GM19467 (cell line): ENCODE measurements around the gene KHDRBS1.
"Not testable (repeated sequence)": the region's sequence is repeated elsewhere in the genome, so short reads cannot be mapped to it uniquely, and the experiment has no call there.

Experiments
- ATAC-seq: cut with Tn5 transposase; IDR thresholded peaks from one replicate; pipeline ENCODE4 v1.9.1; 2021; ENCODE audit warnings: mild to moderate bottlenecking, moderate library complexity; ENCODE audit not compliant: unreplicated experiment

The KHDRBS1 gene

GRCh38 chr1:32013386-32014198 is at the start of gene KHDRBS1:
Gene KHDRBS1 (plus strand): TSS chr1:32013868. CDS start chr1:32013996, 128 bp downstream.
- ATAC-seq: peak; percentile 83

GRCh38 chr1:31970873-31971272 is 42.8 kb upstream of the KHDRBS1 start:
- no peak for ATAC-seq

DNA sequence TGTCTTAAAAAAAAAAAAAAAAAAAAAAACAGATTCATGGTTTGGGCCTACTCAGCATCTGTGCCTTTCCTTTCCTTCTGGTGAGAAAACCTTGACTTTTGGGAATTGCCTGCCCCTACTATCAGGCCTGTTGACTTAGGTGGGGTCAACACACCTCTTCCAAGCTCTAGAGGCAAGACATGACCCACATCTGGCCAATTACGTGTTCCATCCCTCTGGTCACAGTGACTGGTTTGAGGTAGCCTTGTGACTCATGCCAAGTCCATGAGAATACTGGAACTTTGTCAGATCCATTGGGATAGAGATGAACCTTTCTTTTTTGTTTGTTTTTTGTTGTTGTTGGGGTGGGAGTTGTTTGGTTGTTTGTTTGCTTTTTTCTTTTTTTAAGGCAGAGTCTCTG is 37.3 kb upstream of the KHDRBS1 start:
- ATAC-seq: no peak

DNA sequence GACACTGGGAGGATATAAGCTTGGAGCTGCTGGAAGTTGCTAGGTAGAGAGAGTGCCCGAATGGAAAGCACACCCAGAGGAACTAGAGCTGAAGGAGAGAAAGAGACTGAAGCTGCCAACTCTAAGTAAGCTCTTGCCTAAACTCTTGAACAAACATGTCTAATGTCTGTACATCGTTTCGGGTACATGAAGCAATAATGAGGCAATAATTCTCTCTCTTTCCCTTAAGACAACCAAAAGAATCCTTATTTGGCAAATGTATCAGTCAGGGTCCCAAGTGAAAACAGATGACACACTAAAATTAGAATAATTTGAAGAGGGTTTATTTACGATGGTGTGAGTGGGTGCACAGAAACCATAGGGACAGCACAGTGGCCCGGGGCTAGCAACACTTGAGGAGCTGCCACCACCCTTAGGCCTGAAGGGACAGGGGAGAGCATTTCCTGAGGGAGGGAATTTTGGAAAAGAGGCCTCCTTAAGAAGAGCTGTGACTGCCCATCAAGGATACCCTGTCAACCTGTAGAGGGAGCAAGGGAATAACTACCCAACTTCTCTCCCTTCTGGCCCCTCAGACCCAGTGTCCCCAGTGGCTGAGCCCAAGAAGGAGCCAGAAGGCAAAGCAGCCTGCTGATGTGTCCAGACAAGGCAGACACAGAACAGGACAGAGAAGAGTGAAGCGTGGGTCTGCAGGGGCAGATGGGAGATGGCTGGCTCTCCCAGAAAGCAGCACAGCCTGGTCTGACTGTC is 36.1 kb upstream of the KHDRBS1 start:
- no peak for ATAC-seq

- ATAC-seq: no peak
Observed at GRCh38 chr1:31978843-31979400, 34.7 kb upstream of the KHDRBS1 start.

DNA sequence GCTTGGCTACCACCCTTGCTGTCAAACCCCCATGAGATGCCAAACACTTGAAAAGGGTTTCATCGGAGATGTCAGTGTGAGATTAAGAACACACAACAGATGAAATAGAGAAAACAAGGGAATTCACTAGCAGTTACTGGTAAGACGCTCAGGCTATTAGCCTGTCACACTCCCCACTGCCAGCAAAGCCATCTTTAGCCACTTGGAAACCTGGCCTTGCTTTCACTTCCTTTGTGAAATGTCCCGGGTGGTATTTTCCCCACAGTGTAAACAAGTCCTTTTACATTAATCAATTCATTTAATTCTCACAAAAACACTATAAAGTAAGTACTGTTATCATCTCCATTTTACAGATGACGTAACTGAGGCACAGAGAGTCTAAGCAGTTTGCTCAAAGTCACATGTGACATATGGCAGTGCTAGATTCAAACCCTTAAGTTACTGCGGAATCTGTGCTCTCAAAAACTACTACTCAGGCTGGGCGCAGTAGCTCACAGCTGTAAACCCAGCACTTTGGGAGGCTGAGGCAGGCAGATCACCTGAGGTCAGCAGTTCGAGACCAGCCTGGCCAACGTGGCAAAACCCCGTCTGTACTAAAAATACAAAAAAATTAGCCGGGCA is 32.7 kb upstream of the KHDRBS1 start:
- ATAC-seq: peak; percentile 51

- no peak for ATAC-seq
Observed at GRCh38 chr1:31981456-31981839, 32.2 kb upstream of the KHDRBS1 start.

DNA sequence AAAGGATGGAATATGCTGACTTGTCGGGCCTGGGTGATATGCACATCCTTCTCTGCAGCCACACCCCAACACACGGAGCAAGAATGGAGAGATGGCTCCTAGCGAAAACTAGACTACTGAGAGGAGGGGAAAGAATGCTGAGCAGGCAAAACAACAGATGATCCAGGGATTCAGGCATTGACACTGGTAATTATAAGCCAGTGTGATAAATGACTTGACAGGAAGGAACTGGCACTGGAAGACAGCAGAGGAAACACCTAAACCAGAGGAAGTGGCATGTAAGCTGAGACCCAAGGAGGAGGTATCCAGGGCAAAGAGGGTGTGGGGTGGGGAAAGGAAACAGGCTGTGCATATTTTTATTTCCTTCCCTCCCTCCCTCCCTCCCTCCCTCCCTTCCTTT is 31.7 kb upstream of the KHDRBS1 start:
- ATAC-seq: no peak

- no peak for ATAC-seq
Observed at GRCh38 chr1:31984419-31985347, 29.0 kb upstream of the KHDRBS1 start.

DNA sequence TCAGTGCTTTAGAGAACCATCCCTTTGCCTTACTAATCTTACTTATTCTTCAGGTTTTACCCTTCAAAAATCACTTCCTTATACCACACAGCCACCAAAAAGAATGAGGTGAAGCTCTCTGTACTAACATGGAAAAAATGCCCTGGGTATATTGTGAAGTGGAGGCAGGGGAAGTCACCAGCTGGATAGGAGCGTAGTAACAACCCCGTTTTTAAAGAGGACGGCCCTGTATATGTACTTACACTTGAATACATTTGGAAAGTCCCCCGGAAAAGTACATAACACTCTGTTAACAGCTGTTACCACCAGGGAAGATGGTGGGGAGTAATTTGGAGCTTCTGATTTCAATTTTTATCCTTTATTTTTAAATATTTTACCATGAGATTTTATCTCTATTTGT is 28.2 kb upstream of the KHDRBS1 start:
- no peak for ATAC-seq

- no peak for ATAC-seq
Observed at GRCh38 chr1:31987135-31987619, 26.5 kb upstream of the KHDRBS1 start.

DNA sequence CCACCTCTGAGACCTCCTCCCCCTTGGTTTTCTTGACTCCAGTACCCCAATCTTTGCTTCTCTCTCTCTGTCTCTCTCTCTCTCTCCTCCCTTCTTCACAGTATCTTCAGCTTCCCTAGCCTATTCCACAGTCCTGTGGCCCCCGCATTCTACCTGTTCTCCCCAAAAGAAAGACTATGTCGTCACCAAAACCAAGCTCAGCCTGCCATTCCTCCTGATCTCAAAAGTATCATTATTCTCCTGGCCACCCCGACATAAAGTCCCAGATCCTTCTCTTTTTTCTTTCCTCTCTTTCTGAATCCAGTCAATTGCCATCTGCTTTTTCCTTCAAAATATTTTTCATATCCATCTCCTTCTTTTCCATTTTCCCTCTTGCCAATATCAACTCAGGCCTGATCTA is 23.7 kb upstream of the KHDRBS1 start:
- ATAC-seq: no peak

GRCh38 chr1:31991182-31991581 is 22.5 kb upstream of the KHDRBS1 start:
- no peak for ATAC-seq

- ATAC-seq: no peak
Observed at GRCh38 chr1:31995263-31995662, 18.4 kb upstream of the KHDRBS1 start.

DNA sequence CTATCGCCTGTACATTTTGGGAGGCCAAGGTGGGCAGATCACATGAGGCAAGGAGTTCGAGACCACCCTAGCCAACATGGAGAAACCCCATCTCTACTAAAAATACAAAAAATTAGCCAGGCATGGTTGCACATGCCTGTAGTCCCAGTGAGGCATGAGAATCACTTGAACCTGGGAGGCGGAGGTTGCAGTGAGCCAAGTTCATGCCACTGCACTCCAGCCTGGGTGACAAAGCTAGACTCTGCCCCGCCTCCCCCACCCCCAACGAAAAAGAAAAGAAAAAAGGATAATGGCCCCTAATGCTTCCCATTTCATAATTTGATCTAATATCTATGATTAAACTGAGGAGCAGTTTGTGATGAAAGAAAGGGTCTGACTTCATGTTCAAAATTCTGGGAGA is 17.5 kb upstream of the KHDRBS1 start:
- ATAC-seq: not testable (repeated sequence)

DNA sequence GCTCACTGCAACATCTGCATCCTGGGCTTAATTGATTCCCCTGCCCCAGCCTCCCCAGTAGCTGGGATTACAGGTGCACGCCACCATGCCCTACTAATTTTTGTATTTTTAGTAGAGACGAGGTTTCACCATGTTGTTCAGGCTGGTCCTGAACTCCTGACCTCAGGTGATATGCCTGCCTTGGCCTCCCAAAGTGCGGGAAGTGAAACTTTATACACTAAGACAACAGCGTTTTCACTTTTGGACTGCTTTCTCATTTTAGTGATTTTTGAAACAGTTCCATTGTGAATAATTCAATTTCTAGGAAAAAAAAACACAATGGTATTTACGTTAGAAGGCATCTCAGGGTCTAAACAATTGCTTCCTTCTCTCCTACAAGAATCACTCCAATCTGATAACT is 11.8 kb upstream of the KHDRBS1 start:
- no peak for ATAC-seq

- not testable (repeated sequence) for ATAC-seq
Observed at GRCh38 chr1:32002285-32002684, 11.4 kb upstream of the KHDRBS1 start.

DNA sequence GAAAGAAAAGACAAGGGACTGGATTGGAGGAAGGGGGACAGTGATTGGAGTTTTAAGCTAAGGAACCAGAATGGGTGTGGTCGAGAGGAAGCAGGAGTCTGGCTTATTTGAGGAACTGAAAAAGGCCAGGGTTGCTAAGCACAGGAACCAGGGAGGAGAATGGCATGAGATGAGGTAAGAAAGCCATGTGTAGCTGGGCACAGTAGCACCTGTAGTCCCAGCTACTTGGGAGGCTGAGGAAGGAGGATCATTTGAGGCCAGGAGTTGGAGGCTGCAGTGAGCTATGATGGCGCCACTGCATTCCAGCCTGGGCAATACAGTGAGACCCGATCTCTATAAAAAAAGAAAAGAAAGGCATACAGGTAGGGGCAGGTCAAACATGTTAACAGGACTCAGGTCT is 8.1 kb upstream of the KHDRBS1 start:
- ATAC-seq: no peak

DNA sequence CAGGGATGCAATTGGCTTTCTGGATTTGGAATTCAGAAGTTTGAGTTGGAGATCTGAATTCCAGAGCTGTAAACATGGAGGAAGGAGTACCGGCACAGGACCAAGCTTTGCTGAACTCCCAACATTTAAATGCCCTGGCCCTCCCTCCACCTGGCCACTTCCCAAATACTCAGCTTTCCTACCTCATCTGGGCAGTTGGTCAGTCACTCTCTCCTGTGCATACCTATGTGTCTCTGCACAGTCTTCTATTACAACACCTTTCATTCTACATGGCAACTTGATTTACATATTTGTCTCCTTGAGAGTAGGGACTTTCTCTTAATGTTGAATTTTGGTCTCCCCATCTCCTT is 6.1 kb upstream of the KHDRBS1 start:
- no peak for ATAC-seq

- no peak for ATAC-seq
Observed at GRCh38 chr1:32010246-32010645, 3.4 kb upstream of the KHDRBS1 start.
